ENCODE data around the gene PDHB. TPM values are rescaled to one million over a fixed set of nuclear protein-coding genes. Genes with fewer than 3 reads are reported as not detected.

PDHB gene
- total RNA-seq, 1 donor from 2014 or later, result 67.3 TPM

- H3K27ac Mint-ChIP-seq, result no peak overlapping the region
- DNase-seq (no peak), ATAC-seq (ENCODE audit: low read depth) (no peak)
- H3K27me3 Mint-ChIP-seq, result no peaks in the 10 kb centered on the region
- no peak for TF ChIP-seq CTCF (IDR thresholded peaks at IDR 0.05)
- intact Hi-C loops (cut with micrococcal nuclease), result no loop called here
- peaks cover 71% of the 10 kb centered on the region for H3K36me3 Mint-ChIP-seq (ENCODE audit: low read depth)
- H3K4me3 Mint-ChIP-seq, result no peak overlapping the region
- CTCF ChIA-PET, result interaction anchor here (1.1 to 1.4 kb wide), 2 partner anchors 10 to 23 kb away, joined by 3 read pairs; no protein-coding TSS in a partner anchor
- H3K4me1 Mint-ChIP-seq, result peaks cover 23% of the 10 kb centered on the region
- POLR2A ChIA-PET, result interaction anchor here (0.6 kb wide), 1 partner anchor 37 kb away, joined by 3 read pairs; no protein-coding TSS in a partner anchor
- H3K9me3 Mint-ChIP-seq, result no peaks in the 10 kb centered on the region
Observed at GRCh38 chr3:58392181-58392580, 41.5 kb downstream of the PDHB start.

- H3K4me1 Mint-ChIP-seq, result peaks cover 31% of the 10 kb centered on the region
Observed at GRCh38 chr3:58391156-58391865, 42.3 kb downstream of the PDHB start.

GRCh38 chr3:58388550-58389091, 45.0 kb downstream of the PDHB start:
- intact Hi-C loops (cut with micrococcal nuclease), result no loop called here
- DNase-seq (no peak), ATAC-seq (ENCODE audit: low read depth) (no peak)
- Mint-ChIP-seq H3K4me1 (peaks cover 50% of the 10 kb centered on the region), H3K4me3 (no peak overlapping the region), H3K36me3 (ENCODE audit: low read depth) (peaks cover 64% of the 10 kb centered on the region), H3K27ac (peak overlapping the region; percentile 50), H3K27me3 (no peaks in the 10 kb centered on the region), H3K9me3 (no peaks in the 10 kb centered on the region)
- ChIA-PET CTCF (interaction anchor here (1.2 to 1.5 kb wide), 3 partner anchors 27 to 54 kb away, joined by 3 to 7 read pairs (median 3); no protein-coding TSS in a partner anchor), POLR2A (interaction anchor here (1.1 to 1.2 kb wide), 2 partner anchors 53 to 82 kb away, joined by 4 to 5 read pairs; partner anchors contain the start of genes HTD2 and RPP14)
- TF ChIP-seq CTCF (IDR thresholded peaks at IDR 0.05), result no peak

More at GRCh38 chr3:58391156-58391865, 42.3 kb downstream of the PDHB start:
- H3K27me3 Mint-ChIP-seq, result no peaks in the 10 kb centered on the region
- TF ChIP-seq CTCF (IDR thresholded peaks at IDR 0.05), result no peak
- POLR2A ChIA-PET, result interaction anchor here (0.5 kb wide), 1 partner anchor 34 kb away, joined by 4 read pairs; no protein-coding TSS in a partner anchor
- no peak overlapping the region for H3K4me3 Mint-ChIP-seq
- CTCF ChIA-PET, result interaction anchor here (1.1 to 1.4 kb wide), 2 partner anchors 11 to 24 kb away, joined by 3 read pairs; no protein-coding TSS in a partner anchor
- no peak overlapping the region for H3K27ac Mint-ChIP-seq
- ATAC-seq (ENCODE audit: low read depth) (no peak), DNase-seq (no peak)
- H3K9me3 Mint-ChIP-seq, result no peaks in the 10 kb centered on the region
- intact Hi-C loops (cut with micrococcal nuclease), result loop anchor here (2.0 kb wide), 1 partner anchor 13 kb away; no protein-coding TSS in a partner anchor
- peaks cover 67% of the 10 kb centered on the region for H3K36me3 Mint-ChIP-seq (ENCODE audit: low read depth)

- intact Hi-C loops (cut with micrococcal nuclease), result no loop called here
- ChIA-PET POLR2A (interaction anchor here (1.1 to 1.2 kb wide), 2 partner anchors 52 to 81 kb away, joined by 4 to 5 read pairs; partner anchors contain the start of genes HTD2 and RPP14), CTCF (interaction anchor here (1.2 kb wide), 1 partner anchor 36 kb away, joined by 3 read pairs; no protein-coding TSS in a partner anchor)
- Mint-ChIP-seq H3K4me1 (peaks cover 50% of the 10 kb centered on the region), H3K9me3 (no peaks in the 10 kb centered on the region), H3K36me3 (ENCODE audit: low read depth) (peaks cover 70% of the 10 kb centered on the region), H3K27me3 (no peaks in the 10 kb centered on the region), H3K4me3 (no peak overlapping the region), H3K27ac (peak overlapping the region; percentile 42)
- TF ChIP-seq CTCF (IDR thresholded peaks at IDR 0.05), result no peak
- ATAC-seq (ENCODE audit: low read depth) (no peak), DNase-seq (no peak)
Observed at GRCh38 chr3:58387650-58388546, 45.7 kb downstream of the PDHB start.

All from activated B cell treated with CpG ODN at 0.5 μM for 24 hours (primary cell).